CD1c-positive myeloid dendritic cell (primary cell): ENCODE data around the gene AMOT.

Experiments
- DNase-seq: peaks from one replicate; pipeline ENCODE4 v3.0.0-alpha.2; 2016; ENCODE audit errors: extremely low spot score

Gene AMOT

DNA sequence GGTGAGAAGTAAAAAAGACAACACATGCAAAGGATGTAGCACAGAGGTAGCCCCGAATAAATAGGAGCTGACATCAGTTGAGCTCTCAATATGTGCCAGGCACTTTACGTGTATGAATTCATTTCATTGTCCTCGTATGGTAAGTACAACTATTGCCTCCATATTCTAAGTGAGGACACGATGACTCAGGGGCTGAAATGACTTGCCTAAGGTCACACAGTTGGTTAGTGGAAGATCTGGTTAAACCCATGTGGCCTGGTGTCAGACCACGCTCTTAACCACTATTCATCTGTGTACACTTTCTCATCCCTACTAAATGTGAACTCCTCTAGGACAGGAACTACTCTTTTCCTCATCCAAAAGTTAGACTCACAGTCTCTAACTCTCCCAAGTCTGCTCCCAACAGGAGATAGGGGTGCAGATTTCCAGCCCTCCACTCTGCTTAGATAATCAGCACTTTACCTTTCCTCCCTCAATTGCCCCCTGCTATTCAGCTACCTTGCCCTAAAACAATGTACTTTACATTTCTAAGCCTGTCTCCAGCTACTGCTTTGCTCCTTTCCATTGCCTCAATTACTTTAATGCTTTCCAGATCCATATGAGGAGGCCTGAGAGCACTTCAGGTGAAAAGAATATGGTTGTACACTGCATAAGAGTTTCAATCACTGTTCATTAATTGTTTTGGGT, 102.1 kb downstream of the AMOT start:
- DNase-seq, result no peak

GRCh38 chrX:112736310-112736709, 104.3 kb downstream of the AMOT start:
- DNase-seq, result no peak

DNA sequence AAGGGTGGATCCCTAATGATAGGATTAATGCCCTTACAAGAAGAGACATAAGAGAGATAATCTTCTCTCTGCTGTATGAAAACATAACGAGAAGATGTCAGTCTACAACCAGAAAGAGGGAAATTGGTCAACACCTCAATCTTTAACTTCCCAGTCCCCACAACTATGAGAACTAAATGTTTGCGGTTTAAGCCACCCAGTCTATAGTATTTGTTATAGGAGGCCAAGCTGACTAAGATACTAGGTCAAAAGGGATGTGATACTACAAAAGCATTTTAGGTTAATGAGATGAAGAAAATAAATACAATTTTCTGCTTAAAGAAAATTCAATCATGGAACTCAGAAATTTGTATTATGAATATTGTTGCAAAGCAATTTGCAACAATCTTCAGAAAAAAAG, 105.5 kb downstream of the AMOT start:
- DNase-seq, result no peak

DNA sequence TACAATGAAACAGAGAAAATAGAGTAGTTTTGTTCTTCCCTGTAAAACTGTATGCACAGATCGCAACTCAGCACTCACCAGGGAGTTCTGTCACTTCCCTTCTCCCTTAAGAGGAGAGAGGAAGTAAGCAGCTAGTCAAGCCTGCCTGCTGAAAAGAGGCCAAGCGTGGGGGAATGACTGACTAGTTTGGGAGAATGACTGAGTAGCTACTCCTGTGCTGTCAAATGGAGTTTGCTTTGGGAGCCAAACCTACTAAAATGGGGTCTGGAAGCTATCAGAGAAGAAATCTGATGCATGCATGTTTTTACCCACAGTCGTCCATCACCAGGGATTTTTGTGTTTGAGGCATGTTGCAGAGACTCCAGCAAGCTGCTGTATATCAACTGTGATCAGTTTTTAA, 106.3 kb downstream of the AMOT start:
- DNase-seq, result peak; percentile 57

GRCh38 chrX:112731793-112732192, 108.8 kb downstream of the AMOT start:
- DNase-seq, result no peak
